ENCODE results near the gene NBR1.
"Not testable (repeated sequence)": the region's sequence is repeated elsewhere in the genome, so short reads cannot be mapped to it uniquely, and the experiment has no call there.

The NBR1 gene, protein sequence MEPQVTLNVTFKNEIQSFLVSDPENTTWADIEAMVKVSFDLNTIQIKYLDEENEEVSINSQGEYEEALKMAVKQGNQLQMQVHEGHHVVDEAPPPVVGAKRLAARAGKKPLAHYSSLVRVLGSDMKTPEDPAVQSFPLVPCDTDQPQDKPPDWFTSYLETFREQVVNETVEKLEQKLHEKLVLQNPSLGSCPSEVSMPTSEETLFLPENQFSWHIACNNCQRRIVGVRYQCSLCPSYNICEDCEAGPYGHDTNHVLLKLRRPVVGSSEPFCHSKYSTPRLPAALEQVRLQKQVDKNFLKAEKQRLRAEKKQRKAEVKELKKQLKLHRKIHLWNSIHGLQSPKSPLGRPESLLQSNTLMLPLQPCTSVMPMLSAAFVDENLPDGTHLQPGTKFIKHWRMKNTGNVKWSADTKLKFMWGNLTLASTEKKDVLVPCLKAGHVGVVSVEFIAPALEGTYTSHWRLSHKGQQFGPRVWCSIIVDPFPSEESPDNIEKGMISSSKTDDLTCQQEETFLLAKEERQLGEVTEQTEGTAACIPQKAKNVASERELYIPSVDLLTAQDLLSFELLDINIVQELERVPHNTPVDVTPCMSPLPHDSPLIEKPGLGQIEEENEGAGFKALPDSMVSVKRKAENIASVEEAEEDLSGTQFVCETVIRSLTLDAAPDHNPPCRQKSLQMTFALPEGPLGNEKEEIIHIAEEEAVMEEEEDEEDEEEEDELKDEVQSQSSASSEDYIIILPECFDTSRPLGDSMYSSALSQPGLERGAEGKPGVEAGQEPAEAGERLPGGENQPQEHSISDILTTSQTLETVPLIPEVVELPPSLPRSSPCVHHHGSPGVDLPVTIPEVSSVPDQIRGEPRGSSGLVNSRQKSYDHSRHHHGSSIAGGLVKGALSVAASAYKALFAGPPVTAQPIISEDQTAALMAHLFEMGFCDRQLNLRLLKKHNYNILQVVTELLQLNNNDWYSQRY

DNA sequence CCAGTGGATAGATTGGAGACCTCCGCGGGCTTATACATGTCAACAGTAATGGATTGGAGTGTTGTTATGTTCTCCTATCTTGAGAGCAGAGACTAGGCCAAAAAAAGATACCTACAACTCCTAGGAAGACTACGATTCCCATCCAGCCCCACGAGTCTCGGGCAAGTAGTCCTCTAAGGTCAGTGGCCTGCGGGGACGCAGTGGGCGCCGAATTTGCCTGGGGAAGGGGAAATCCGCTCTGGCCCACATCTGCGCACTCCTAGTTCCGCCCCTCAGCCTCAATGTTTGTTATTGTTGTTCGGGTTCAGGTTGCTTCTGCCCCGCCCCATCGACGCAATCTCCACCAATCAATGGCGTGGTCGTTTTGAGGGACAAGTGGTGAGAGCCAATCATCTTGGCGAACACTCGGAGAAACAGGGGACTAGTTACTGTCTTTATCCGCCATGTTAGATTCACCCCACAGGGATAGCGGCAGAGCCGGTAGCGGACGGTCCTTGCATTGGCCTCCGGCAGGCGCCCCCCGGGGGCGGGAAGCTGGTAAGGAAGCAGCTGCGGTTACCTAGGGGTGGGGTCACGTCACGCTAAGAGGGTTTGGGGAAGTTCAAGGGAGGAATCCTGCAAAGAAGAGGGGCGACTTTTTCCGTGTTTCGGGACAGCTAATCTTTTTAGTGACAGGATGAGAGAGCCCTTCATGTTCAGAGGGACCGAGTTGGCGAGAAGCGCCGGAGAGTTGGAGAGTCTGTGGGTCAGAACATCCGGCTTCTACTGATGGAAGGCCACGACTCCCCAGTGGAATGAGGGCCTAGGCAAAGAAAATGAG lies at the start of gene NBR1:
Gene NBR1, plus strand, starts transcription at position 449 of the 820 bp plus-strand sequence. CDS start 4,586 bp downstream, outside the sequence.
- in situ Hi-C loops (cut with MboI; ENCODE audit: low sequenced_read_pairs, unreplicated experiment) = no loop called here
- DNase-seq (ENCODE audit: low spot score) = peak; percentile 96
- TF ChIP-seq, protein P1, sequence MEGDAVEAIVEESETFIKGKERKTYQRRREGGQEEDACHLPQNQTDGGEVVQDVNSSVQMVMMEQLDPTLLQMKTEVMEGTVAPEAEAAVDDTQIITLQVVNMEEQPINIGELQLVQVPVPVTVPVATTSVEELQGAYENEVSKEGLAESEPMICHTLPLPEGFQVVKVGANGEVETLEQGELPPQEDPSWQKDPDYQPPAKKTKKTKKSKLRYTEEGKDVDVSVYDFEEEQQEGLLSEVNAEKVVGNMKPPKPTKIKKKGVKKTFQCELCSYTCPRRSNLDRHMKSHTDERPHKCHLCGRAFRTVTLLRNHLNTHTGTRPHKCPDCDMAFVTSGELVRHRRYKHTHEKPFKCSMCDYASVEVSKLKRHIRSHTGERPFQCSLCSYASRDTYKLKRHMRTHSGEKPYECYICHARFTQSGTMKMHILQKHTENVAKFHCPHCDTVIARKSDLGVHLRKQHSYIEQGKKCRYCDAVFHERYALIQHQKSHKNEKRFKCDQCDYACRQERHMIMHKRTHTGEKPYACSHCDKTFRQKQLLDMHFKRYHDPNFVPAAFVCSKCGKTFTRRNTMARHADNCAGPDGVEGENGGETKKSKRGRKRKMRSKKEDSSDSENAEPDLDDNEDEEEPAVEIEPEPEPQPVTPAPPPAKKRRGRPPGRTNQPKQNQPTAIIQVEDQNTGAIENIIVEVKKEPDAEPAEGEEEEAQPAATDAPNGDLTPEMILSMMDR (IDR thresholded peaks at IDR 0.05; ENCODE audit: borderline replicate concordance, control extremely low read depth, extremely low read depth, insufficient read depth, missing control alignments) = peak; percentile 43

DNA sequence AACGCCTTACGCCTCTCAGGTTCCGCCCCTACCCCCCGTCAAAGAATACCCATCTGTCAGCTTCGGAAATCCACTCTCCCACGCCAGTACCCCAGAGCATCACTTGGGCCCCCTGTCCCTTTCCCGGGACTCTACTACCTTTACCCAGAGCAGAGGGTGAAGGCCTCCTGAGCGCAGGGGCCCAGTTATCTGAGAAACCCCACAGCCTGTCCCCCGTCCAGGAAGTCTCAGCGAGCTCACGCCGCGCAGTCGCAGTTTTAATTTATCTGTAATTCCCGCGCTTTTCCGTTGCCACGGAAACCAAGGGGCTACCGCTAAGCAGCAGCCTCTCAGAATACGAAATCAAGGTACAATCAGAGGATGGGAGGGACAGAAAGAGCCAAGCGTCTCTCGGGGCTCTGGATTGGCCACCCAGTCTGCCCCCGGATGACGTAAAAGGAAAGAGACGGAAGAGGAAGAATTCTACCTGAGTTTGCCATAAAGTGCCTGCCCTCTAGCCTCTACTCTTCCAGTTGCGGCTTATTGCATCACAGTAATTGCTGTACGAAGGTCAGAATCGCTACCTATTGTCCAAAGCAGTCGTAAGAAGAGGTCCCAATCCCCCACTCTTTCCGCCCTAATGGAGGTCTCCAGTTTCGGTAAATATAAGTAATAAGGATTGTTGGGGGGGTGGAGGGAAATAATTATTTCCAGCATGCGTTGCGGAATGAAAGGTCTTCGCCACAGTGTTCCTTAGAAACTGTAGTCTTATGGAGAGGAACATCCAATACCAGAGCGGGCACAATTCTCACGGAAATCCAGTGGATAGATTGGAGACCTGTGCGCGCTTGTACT lies 45.7 kb upstream of the NBR1 start, which contains the start of gene BRCA1:
Gene BRCA1, minus strand, starts transcription at position 232 of the 834 bp plus-strand sequence. CDS start 1,268 bp downstream, outside the sequence.
- in situ Hi-C loops (cut with MboI; ENCODE audit: low sequenced_read_pairs, unreplicated experiment) = no loop called here
- peak; percentile 98 for DNase-seq (ENCODE audit: low spot score)
- TF ChIP-seq, protein P1 (IDR thresholded peaks at IDR 0.05; ENCODE audit: borderline replicate concordance, control extremely low read depth, extremely low read depth, insufficient read depth, missing control alignments) = no peak

DNA sequence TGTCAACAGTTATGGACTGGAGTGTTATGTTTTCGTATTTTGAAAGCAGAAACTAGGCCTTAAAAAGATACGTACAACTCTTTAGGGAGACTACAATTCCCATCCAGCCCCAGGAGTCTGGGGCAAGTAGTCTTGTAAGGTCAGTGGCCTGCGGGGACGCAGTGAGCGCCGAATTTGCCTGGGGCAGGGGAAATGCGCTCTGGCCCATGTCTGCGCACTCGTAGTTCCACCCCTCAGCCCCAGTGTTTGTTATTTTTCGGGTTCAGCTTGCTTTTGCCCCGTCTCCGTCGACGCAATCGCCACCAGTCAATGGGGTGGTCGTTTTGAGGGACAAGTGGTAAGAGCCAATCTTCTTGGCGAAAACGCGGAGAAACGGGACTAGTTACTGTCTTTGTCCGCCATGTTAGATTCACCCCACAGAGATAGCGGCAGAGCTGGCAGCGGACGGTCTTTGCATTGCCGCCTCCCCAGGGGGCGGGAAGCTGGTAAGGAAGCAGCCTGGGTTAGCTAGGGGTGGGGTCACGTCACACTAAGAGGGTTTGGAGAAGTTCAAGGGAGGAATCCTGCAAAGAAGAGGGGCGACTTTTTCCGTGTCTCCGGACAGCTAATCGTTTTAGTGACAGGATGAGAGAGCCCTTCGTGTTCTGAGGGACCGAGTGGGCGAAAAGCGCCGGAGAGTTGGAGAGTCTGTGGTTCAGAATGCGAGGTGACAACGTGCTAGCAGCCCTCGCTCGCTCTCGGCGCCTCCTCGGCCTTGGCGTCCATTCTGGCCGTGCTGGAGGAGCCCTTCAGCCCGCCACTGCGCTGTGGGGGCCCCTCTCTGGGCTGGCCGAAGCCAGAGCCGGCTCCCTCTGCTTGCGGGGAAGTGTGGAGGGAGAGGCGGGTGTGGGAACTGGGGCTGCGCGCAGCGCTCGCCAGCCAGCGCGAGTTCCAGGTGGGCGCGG lies 44.8 kb upstream of the NBR1 start:
- no peak for DNase-seq (ENCODE audit: low spot score)
- in situ Hi-C loops (cut with MboI; ENCODE audit: low sequenced_read_pairs, unreplicated experiment) = no loop called here
- TF ChIP-seq, protein P1 (IDR thresholded peaks at IDR 0.05; ENCODE audit: borderline replicate concordance, control extremely low read depth, extremely low read depth, insufficient read depth, missing control alignments) = no peak

DNA sequence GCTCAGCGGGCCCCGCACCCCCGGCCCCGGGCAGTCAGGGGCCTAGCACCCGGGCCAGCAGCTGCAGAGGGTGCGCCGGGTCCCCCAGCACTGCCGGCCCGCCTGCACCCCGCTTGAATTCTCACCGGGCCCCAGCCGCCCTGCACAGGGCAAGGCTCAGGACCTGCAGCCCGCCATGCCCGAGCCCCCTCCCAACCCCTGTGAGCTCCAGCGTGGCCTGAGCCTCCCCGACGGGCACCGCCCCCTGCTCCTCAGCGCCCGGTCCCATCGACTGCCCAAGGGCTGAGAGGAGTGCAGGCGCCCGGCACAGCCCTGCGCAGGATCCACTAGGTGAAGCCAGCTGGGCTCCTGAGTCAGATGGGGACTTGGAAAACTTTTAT lies 44.1 kb upstream of the NBR1 start:
- TF ChIP-seq, protein P1 (IDR thresholded peaks at IDR 0.05; ENCODE audit: borderline replicate concordance, control extremely low read depth, extremely low read depth, insufficient read depth, missing control alignments) = no peak
- in situ Hi-C loops (cut with MboI; ENCODE audit: low sequenced_read_pairs, unreplicated experiment) = no loop called here
- no peak for DNase-seq (ENCODE audit: low spot score)

DNA sequence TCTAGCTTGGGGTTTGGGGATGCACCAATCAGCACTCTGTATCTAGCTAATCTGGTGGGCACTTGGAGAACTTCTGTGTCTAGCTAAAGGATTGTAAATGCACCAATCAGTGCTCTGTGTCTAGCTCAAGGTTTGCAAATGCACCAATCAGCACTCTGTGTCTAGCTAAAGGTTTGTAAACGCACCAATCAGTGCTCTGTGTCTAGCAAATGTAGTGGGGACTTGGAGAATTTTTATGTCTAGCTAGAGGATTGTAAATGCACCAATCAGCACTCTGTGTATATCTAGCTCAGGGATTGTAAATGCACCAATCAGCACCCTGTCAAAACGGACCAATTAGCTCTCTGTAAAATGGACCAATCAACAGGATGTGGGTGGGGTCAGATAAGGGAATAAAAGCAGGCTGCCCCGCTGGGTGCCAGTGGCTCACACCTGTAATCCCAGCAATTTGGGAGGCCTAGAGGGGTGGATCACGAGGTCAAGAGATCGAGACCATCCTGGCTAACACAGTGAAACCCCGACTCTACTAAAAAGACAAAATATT lies 43.6 kb upstream of the NBR1 start:
- in situ Hi-C loops (cut with MboI; ENCODE audit: low sequenced_read_pairs, unreplicated experiment); DNase-seq (ENCODE audit: low spot score): not testable (repeated sequence)

Measured in GM13976 (cell line).